GM10248 (cell line): ENCODE results near the gene PKNOX1.

ENCODE experiments used
- CTCF ChIA-PET: fragments of 300-600 bp; sonication (Branson Sonifier 250); formaldehyde crosslinking; extraction: SDS; loops from one replicate; lab custom pipeline; 2021; ENCODE audit warnings: antibody characterized with exemption; lab: Yijun Ruan, JAX
- POLR2A ChIA-PET: fragments of 350-650 bp; sonication (Branson Sonifier 250); formaldehyde crosslinking; extraction: SDS; loops from one replicate; lab custom pipeline; 2020; ENCODE audit warnings: antibody characterized with exemption; lab: Yijun Ruan, JAX
- DNase-seq: peaks from one replicate; pipeline ENCODE4 v3.0.0; 2012; ENCODE audit errors: extremely low spot score
- TF ChIP-seq, protein P1 (sequence below): IDR thresholded peaks from 2 replicates; pipeline ENCODE4 v1.5.1; 2012; ENCODE audit warnings: mild to moderate bottlenecking, low read depth; ENCODE audit errors: extremely low read depth, missing control alignments, control extremely low read depth

Gene PKNOX1

DNA sequence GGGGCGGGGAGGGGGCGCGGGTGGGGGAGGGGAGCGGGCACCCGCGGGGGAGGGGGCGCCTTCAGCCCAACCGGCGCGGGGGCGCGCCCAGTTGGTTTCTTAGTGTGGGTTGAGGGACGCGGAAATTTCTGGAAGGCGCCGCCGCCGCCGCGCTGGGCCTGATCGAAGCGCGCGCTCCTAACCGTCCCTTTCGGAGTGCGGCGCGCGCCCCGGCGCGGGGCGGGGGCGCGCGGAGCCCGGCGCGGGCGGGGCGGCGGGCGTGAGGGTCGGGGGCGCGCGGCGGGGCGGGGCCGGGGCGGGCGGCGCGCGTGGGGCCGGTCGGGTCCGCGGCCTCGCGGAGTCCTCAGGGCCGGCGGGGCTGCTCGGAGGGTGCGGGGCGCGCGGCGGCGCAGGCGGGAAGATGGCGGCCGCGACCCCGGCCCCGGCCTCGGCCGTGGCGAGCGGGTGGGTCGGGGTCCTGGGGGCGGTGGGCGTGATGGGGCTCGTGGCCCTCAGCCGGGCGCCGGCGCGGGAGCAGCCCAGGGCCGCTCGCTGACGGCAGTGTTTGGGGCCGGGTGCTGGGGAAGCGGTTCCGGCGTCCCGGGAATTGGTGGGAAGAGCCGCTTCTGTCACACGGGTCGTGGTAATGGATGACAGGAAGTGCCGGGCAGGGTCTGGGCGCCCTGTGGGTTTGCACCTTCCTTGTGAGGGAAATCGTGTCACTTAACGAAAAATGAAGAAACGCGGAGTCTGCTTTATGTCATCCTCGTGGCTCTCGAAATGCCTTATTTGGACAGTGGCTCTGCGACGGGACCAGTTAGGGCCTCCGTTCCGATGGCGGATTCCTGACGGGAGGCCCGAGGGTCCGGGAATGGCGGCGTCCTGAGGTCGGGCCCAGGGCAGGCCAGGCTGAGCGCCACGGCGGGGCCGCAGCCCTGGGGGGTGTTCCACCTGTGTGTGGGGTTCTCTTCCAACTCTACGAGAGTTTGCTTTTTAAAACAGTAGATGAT, 764 bp downstream of the PKNOX1 start:
- POLR2A ChIA-PET = no interaction called here
- TF ChIP-seq, protein P1, sequence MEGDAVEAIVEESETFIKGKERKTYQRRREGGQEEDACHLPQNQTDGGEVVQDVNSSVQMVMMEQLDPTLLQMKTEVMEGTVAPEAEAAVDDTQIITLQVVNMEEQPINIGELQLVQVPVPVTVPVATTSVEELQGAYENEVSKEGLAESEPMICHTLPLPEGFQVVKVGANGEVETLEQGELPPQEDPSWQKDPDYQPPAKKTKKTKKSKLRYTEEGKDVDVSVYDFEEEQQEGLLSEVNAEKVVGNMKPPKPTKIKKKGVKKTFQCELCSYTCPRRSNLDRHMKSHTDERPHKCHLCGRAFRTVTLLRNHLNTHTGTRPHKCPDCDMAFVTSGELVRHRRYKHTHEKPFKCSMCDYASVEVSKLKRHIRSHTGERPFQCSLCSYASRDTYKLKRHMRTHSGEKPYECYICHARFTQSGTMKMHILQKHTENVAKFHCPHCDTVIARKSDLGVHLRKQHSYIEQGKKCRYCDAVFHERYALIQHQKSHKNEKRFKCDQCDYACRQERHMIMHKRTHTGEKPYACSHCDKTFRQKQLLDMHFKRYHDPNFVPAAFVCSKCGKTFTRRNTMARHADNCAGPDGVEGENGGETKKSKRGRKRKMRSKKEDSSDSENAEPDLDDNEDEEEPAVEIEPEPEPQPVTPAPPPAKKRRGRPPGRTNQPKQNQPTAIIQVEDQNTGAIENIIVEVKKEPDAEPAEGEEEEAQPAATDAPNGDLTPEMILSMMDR = no peak
- CTCF ChIA-PET = no interaction called here
- DNase-seq = peak; percentile 83

DNA sequence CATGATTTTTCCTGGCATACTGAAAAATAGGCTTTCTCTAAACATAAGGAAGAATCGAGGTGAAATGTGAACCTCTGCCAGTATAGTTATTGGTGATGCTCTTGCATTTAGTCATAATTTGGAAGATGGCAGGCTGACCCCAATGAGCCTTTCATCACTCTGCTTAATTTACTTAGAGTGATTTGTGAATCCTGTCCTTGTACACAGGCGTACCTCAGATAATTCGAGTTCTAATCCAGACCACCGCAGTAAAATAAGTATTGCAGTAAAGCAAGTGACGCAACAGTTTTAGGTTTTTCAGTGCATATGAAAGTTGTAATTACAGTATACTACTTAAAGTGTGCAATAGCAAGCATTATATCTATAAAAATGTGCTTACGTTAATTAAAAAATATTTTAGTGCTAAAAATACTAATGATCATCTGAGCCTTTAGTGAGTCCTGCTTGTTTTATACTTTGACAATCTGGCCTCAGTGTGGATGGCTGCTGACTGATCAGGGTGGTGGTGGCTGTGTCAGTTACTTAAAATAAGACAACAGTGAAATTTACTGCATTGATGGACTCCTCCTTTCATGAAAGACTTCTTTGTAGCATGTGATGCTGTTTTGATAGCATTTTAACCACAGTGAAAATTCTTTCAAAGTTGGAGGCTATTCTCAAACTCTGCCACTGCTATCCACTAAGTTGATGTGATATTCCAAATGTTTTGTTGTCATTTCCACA, 1.7 kb downstream of the PKNOX1 start:
- DNase-seq = no peak
- TF ChIP-seq, protein P1 = no peak
- POLR2A ChIA-PET = no interaction called here
- CTCF ChIA-PET = no interaction called here

DNA sequence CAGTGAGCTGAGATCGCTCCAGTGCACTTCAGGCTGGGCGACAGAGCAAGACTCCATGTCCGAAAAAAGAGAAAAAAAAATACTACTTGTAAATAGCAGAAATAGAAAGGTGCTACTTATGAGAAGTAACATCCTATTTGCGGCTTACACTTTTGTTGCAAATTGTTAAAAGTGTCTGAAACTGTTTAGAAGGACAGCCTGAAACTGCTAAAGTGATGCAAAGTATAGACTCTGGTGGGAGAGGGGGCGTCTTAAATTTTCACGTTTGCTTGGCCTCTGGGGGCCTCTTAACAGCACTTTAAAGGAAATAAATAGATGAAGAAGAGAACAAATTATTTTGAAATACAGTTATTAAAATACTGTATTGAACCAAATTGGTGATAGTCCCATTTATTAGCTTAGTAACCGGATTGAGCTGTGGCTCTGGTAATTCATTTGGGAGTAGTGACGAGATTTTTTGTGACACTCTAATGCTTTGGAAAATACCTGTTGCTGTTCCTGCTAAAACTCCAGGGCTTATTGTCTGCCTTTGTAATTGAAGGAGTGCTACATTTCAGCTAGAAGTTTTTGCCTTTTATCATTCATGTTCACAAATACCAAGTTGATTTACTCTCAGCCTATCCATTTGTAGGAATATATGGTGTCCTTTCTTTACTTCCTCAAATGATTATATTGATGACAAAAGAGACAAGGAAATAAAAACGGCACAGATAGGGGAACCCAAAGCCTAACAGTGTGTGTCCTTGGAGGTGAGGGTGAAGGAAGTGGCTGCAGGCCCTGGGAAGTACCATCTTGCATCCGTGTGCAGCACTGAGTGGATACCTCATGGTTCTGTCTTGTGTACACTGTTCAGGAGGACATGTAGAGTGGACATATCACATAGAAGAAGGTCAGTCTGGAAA, 6.2 kb downstream of the PKNOX1 start:
- TF ChIP-seq, protein P1 = no peak
- DNase-seq = no peak
- ChIA-PET CTCF (interaction anchor here (0.8 kb wide), 1 partner anchor 12 kb away, joined by 3 read pairs; no protein-coding TSS in a partner anchor), POLR2A (no interaction called here)

DNA sequence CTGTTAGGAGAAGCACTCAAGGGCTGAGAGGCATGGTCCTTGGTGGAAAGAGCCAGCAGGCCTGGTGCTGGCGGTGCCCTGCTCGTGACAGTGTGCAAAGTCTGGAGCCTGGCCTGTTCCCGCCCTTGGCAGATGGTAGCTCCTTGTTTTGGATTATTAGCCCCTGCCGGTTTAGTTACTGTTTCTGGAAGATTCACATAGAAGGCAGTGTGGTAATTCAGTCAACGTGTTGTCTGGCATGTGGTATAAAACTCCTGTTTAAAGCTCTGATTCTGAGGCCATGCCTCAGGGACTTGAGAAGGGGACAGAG, 6.8 kb downstream of the PKNOX1 start:
- ChIA-PET POLR2A (no interaction called here), CTCF (no interaction called here)
- TF ChIP-seq, protein P1 = no peak
- no peak for DNase-seq

DNA sequence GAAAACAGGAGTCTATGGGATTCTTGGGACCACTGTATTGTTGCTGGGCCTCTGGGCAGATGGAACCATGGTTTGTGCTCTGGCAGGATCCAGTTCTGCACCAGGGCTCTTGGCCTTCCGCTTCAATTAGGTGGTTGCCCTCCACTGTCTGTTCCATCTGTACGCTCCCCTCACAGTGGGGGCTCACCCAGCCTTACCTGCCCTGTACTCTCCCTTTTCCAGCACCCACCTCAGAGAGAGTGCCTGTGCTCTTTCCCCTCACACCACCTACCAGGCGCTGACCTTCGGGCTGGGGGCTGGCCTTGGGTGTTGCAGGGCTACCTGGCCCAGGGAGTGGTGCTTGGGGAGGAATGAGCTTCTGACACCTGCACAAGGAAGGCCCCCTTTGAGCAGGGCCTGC, 7.5 kb downstream of the PKNOX1 start:
- CTCF ChIA-PET = no interaction called here
- TF ChIP-seq, protein P1 = no peak
- DNase-seq = no peak
- POLR2A ChIA-PET = interaction anchor here (0.5 kb wide), 1 partner anchor 19 kb away, joined by 3 read pairs; no protein-coding TSS in a partner anchor

DNA sequence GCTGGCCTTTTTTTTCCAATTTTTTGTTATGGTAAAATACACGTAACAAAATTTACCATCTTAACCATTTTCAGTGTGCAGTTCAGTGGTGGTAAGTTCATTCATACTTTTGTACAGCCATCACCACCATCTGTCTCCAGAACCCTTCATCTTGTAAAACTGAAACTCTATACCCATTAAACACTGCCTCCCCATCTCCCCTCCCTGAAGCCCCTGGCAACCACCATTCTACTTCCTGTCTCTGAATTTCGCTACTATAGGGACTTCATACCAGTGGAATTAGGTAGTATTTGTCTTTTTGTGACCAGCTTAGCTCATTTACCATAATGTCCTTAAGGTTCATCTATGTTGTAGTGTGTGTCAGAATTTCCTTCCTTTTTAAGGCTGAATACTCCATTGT, 8.7 kb downstream of the PKNOX1 start:
- TF ChIP-seq, protein P1 = no peak
- ChIA-PET CTCF (no interaction called here), POLR2A (no interaction called here)
- no peak for DNase-seq
